Panc1 (cell line): ENCODE results near the gene MAP2K6. TPM values are rescaled to one million over a fixed set of nuclear protein-coding genes. Genes with fewer than 3 reads are reported as not detected.

Source experiments
- ATAC-seq: fragments of 200-7000 bp; cut with Tn5 transposase; 2 replicates; pipeline ENCODE4 v1.9.1; 2020; ENCODE audit warnings: mild to moderate bottlenecking, moderate library complexity
- BruUV-seq: library from RNA; stranded (reverse); fragments of 400-500 nt; replicated peaks from 2 replicates; lab custom pipeline; 2021; lab: Mats Ljungman, UMichigan
- CTCF ChIA-PET: fragments of 300-600 bp; sonication (Branson Sonifier 250); formaldehyde crosslinking; loops from one replicate; lab custom pipeline; 2022; ENCODE audit warnings: antibody characterized with exemption; lab: Charles Lee
- POLR2A ChIA-PET: fragments of 300-600 bp; sonication (Branson Sonifier 250); formaldehyde crosslinking; loops from one replicate; lab custom pipeline; 2022; ENCODE audit warnings: antibody characterized with exemption; lab: Charles Lee
- DNase-seq: peaks from one replicate; pipeline ENCODE4 v3.0.0-alpha.2; 2010; ENCODE audit warnings: low read depth, low spot score
- H3K27ac ChIP-seq: 2 replicates; pipeline ENCODE4 v1.5.1; 2011; ENCODE audit warnings: mild to moderate bottlenecking, low read length, inconsistent platforms
- H3K27me3 ChIP-seq: fragments of 200-500 bp; sonication (Bioruptor generic); 2 replicates; pipeline ENCODE4 v1.6.0; 2014; ENCODE audit warnings: low read length, inconsistent platforms; ENCODE audit not compliant: control insufficient read depth, insufficient read depth
- H3K36me3 ChIP-seq: fragments of 200-500 bp; sonication (Bioruptor generic); 2 replicates; pipeline ENCODE4 v1.5.1; 2014; ENCODE audit warnings: inconsistent platforms, mild to moderate bottlenecking, low read length, moderate library complexity; ENCODE audit not compliant: control insufficient read depth, insufficient read depth
- H3K4me1 ChIP-seq: 2 replicates; pipeline ENCODE4 v1.5.1; 2011; ENCODE audit warnings: inconsistent platforms, mild to moderate bottlenecking, low read length, moderate library complexity; ENCODE audit not compliant: control insufficient read depth, insufficient read depth
- H3K4me3 ChIP-seq, 2 experiments: 2 replicates each; pipeline ENCODE4 v1.5.1; 2011 to 2012; ENCODE audit warnings: low read depth in 2 of 2, low read length in 2 of 2, mild to moderate bottlenecking in 2 of 2, inconsistent platforms in 1 of 2, moderate library complexity in 1 of 2
- H3K9me3 ChIP-seq: fragments of 200-500 bp; sonication (Bioruptor generic); 2 replicates; pipeline ENCODE4 v1.5.1; 2014; ENCODE audit warnings: low read depth, mild to moderate bottlenecking, inconsistent platforms, low read length, moderate library complexity; ENCODE audit not compliant: control insufficient read depth, insufficient read depth
- CTCF ChIP-seq: fragments of 450-650 bp; IDR thresholded peaks from 2 replicates; pipeline ENCODE4 v1.5.1; 2017; ENCODE audit warnings: mild to moderate bottlenecking
- POLR2AphosphoS5 ChIP-seq: IDR thresholded peaks from 2 replicates; pipeline ENCODE4 v1.6.1; 2012; ENCODE audit warnings: mild to moderate bottlenecking, low read depth, low read length, moderate library complexity
- REST ChIP-seq, 2 experiments: IDR thresholded peaks; 2 replicates each; pipeline ENCODE4 v1.6.1; 2011 to 2012; ENCODE audit warnings: low read depth in 2 of 2, control low read depth in 1 of 2, low read length in 1 of 2, mild to moderate bottlenecking in 1 of 2, moderate library complexity in 1 of 2; ENCODE audit not compliant: insufficient read depth in 1 of 2
- SIN3A ChIP-seq: IDR thresholded peaks from 2 replicates; pipeline ENCODE4 v1.6.1; 2012; ENCODE audit warnings: low read depth, mild to moderate bottlenecking, low read length, moderate library complexity, borderline replicate concordance; ENCODE audit not compliant: insufficient read depth
- TCF7L2 ChIP-seq: IDR thresholded peaks from 2 replicates; pipeline ENCODE4 v1.6.1; 2011; ENCODE audit warnings: mild to moderate bottlenecking, low read depth, low read length, inconsistent platforms
- in situ Hi-C: cut with HindIII; loops from 2 replicates; pipeline ENCODE4 v1.10.0; 2016; ENCODE audit warnings: low sequenced_read_pairs, low pct_unique_long_range_greater_than_20kb
- intact Hi-C: fragments of 100-400 bp; cut with micrococcal nuclease; formaldehyde crosslinking; loops from one replicate; pipeline ENCODE4 v1.10.0; 2022; ENCODE audit not compliant: unreplicated experiment
- total RNA-seq: library from RNA; stranded (reverse); gene quantifications from one replicate; pipeline ENCODE4 v1.2.1, GENCODE V29; 2021; ENCODE audit not compliant: unreplicated experiment

Gene MAP2K6
- total RNA-seq, 1 experiment from 2014 or later = 11.8 TPM

- no TSS peak for BruUV-seq
- CTCF ChIA-PET = no interaction called here
These were observed 56.9 kb downstream of the MAP2K6 start for GRCh38 chr17:69471406-69471805.

More at GRCh38 chr17:69471406-69471805, 56.9 kb downstream of the MAP2K6 start:
- TF ChIP-seq REST (IDR thresholded peaks at IDR 0.05; ENCODE audit: insufficient read depth in 1 of 2, low read depth in 2 of 2, low read length in 1 of 2) (no peak), POLR2AphosphoS5 (no peak), CTCF (no peak), SIN3A (no peak), TCF7L2 (no peak)
- Histone ChIP-seq H3K4me3 (no peak overlapping the region), H3K27ac (no peak overlapping the region), H3K36me3 (no peaks in the 10 kb centered on the region), H3K4me1 (no peaks in the 10 kb centered on the region), H3K9me3 (no peaks in the 10 kb centered on the region), H3K27me3 (no peaks in the 10 kb centered on the region)
- DNase-seq = no peak
- POLR2A ChIA-PET = no interaction called here
- ATAC-seq = no peak
- intact Hi-C loops = no loop called here
- in situ Hi-C loops = no loop called here
